ENCODE measurements around the gene UBN1.

GRCh38 chr16:4828567-4829321 is 18.5 kb upstream of the UBN1 start:
- TF ChIP-seq, protein P1, sequence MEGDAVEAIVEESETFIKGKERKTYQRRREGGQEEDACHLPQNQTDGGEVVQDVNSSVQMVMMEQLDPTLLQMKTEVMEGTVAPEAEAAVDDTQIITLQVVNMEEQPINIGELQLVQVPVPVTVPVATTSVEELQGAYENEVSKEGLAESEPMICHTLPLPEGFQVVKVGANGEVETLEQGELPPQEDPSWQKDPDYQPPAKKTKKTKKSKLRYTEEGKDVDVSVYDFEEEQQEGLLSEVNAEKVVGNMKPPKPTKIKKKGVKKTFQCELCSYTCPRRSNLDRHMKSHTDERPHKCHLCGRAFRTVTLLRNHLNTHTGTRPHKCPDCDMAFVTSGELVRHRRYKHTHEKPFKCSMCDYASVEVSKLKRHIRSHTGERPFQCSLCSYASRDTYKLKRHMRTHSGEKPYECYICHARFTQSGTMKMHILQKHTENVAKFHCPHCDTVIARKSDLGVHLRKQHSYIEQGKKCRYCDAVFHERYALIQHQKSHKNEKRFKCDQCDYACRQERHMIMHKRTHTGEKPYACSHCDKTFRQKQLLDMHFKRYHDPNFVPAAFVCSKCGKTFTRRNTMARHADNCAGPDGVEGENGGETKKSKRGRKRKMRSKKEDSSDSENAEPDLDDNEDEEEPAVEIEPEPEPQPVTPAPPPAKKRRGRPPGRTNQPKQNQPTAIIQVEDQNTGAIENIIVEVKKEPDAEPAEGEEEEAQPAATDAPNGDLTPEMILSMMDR (IDR thresholded peaks at IDR 0.05): no peak
- TF ChIP-seq POLR2A (IDR thresholded peaks at IDR 0.05) (no peak), EP300 (IDR thresholded peaks at IDR 0.05) (no peak)

All from tibial nerve (tissue), 4 donors.